ENCODE data around the gene DOCK2.

The DOCK2 gene

GRCh38 chr5:169880785-169881184, 243.7 kb downstream of the DOCK2 start:
- Histone ChIP-seq H4K20me1 (ENCODE audit: insufficient read depth) (no peaks in the 10 kb centered on the region), H2AFZ (ENCODE audit: low read depth) (no peak overlapping the region), H3K36me3 (ENCODE audit: insufficient read depth) (no peaks in the 10 kb centered on the region), H3K9ac (no peak overlapping the region), H3K79me2 (ENCODE audit: insufficient read depth, low read depth) (no peaks in the 10 kb centered on the region), H3K4me2 (no peak overlapping the region), H3K4me3 (IDR thresholded peaks at IDR 0.05; ENCODE audit: insufficient read depth, low read depth, low read length) (no peak overlapping the region), H3K27ac (no peak overlapping the region), H3K4me1 (ENCODE audit: low read depth, poor library complexity, severe bottlenecking) (no peaks in the 10 kb centered on the region), H3K27me3 (ENCODE audit: insufficient read depth, low read depth) (no peaks in the 10 kb centered on the region)
- no peak for TF ChIP-seq CTCF (conservative IDR thresholded peaks at IDR 0.05; ENCODE audit: low read depth, low read length)

- no peak overlapping the region for H3K27ac ChIP-seq
- TF ChIP-seq CTCF (conservative IDR thresholded peaks at IDR 0.05; ENCODE audit: low read depth, low read length): no peak
These were observed 244.7 kb downstream of the DOCK2 start for GRCh38 chr5:169881702-169882303.

GRCh38 chr5:169886033-169886432, 249.0 kb downstream of the DOCK2 start:
- Histone ChIP-seq H3K4me2 (no peak overlapping the region), H4K20me1 (ENCODE audit: insufficient read depth) (no peaks in the 10 kb centered on the region), H3K36me3 (ENCODE audit: insufficient read depth) (no peaks in the 10 kb centered on the region), H3K79me2 (ENCODE audit: insufficient read depth, low read depth) (no peaks in the 10 kb centered on the region), H3K4me1 (ENCODE audit: low read depth, poor library complexity, severe bottlenecking) (no peaks in the 10 kb centered on the region), H3K4me3 (IDR thresholded peaks at IDR 0.05; ENCODE audit: insufficient read depth, low read depth, low read length) (no peak overlapping the region), H3K27ac (no peak overlapping the region), H2AFZ (ENCODE audit: low read depth) (no peak overlapping the region), H3K27me3 (ENCODE audit: insufficient read depth, low read depth) (no peaks in the 10 kb centered on the region), H3K9ac (no peak overlapping the region)
- TF ChIP-seq CTCF (conservative IDR thresholded peaks at IDR 0.05; ENCODE audit: low read depth, low read length): no peak

More at GRCh38 chr5:169881702-169882303, 244.7 kb downstream of the DOCK2 start:
- H3K4me1 ChIP-seq (ENCODE audit: low read depth, poor library complexity, severe bottlenecking): no peaks in the 10 kb centered on the region
- H3K79me2 ChIP-seq (ENCODE audit: insufficient read depth, low read depth): no peaks in the 10 kb centered on the region
- no peaks in the 10 kb centered on the region for H3K27me3 ChIP-seq (ENCODE audit: insufficient read depth, low read depth)
- no peak overlapping the region for H2AFZ ChIP-seq (ENCODE audit: low read depth)
- H3K9ac ChIP-seq: no peak overlapping the region
- no peak overlapping the region for H3K4me2 ChIP-seq
- H3K4me3 ChIP-seq (IDR thresholded peaks at IDR 0.05; ENCODE audit: insufficient read depth, low read depth, low read length): no peak overlapping the region
- no peaks in the 10 kb centered on the region for H4K20me1 ChIP-seq (ENCODE audit: insufficient read depth)
- no peaks in the 10 kb centered on the region for H3K36me3 ChIP-seq (ENCODE audit: insufficient read depth)

- no peaks in the 10 kb centered on the region for H3K36me3 ChIP-seq (ENCODE audit: insufficient read depth)
- no peak overlapping the region for H3K4me2 ChIP-seq
- no peaks in the 10 kb centered on the region for H3K79me2 ChIP-seq (ENCODE audit: insufficient read depth, low read depth)
- H3K4me3 ChIP-seq (IDR thresholded peaks at IDR 0.05; ENCODE audit: insufficient read depth, low read depth, low read length): no peak overlapping the region
- no peak for TF ChIP-seq CTCF (conservative IDR thresholded peaks at IDR 0.05; ENCODE audit: low read depth, low read length)
- no peak overlapping the region for H3K27ac ChIP-seq
- no peaks in the 10 kb centered on the region for H3K27me3 ChIP-seq (ENCODE audit: insufficient read depth, low read depth)
- H3K9ac ChIP-seq: no peak overlapping the region
- no peaks in the 10 kb centered on the region for H4K20me1 ChIP-seq (ENCODE audit: insufficient read depth)
- no peaks in the 10 kb centered on the region for H3K4me1 ChIP-seq (ENCODE audit: low read depth, poor library complexity, severe bottlenecking)
- no peak overlapping the region for H2AFZ ChIP-seq (ENCODE audit: low read depth)
These were observed 249.6 kb downstream of the DOCK2 start for GRCh38 chr5:169886677-169887076.

All from KMS-11 (cell line).